SK-N-SH (cell line): ENCODE measurements around the gene GRIA1. TPM values are rescaled to one million over a fixed set of nuclear protein-coding genes. Genes with fewer than 3 reads are reported as not detected.

Experiments used
- CTCF ChIA-PET: fragments of 300-600, 350-600 bp; formaldehyde crosslinking; extraction: SDS; loops from one replicate; lab custom pipeline; 2021; lab: Yijun Ruan, JAX
- POLR2A ChIA-PET: fragments of 350-600 bp; sonication (Branson Sonifier 250); formaldehyde crosslinking; extraction: SDS; loops from one replicate; lab custom pipeline; 2020; ENCODE audit warnings: antibody characterized with exemption, inconsistent platforms; lab: Yijun Ruan, JAX
- DNase-seq: peaks from one replicate; pipeline ENCODE4 v3.0.0; 2012
- H2AFZ ChIP-seq: fragments of 200-600 bp; sonication (generic); 2 replicates; pipeline ENCODE4 v1.8.1; 2016; ENCODE audit warnings: antibody characterized with exemption, mild to moderate bottlenecking, low read depth
- H3F3A ChIP-seq: fragments of 200-600 bp; sonication (generic); replicated peaks from 2 replicates; pipeline ENCODE3; 2016; ENCODE audit warnings: antibody characterized with exemption, mild to moderate bottlenecking; ENCODE audit not compliant: insufficient read depth
- H3K27ac ChIP-seq, 2 experiments: fragments of 200-500 bp in 1 of 2; fragments of 200-600 bp in 1 of 2; sonication (Bioruptor generic) in 1 of 2; sonication (generic), shearing (Covaris generic) in 1 of 2; 2 replicates each; pipeline versions ENCODE4 v1.5.1 to v1.6.1; 2014 to 2016; ENCODE audit warnings: low read depth in 2 of 2, inconsistent platforms in 1 of 2, low read length in 1 of 2, mild to moderate bottlenecking in 1 of 2, mixed read lengths in 1 of 2
- H3K27me3 ChIP-seq: fragments of 200-600 bp; sonication (generic), shearing (Covaris generic); 2 replicates; pipeline ENCODE4 v1.6.1; 2016; ENCODE audit warnings: mixed run types; ENCODE audit not compliant: insufficient read depth
- H3K36me3 ChIP-seq, 2 experiments: fragments of 200-500 bp in 1 of 2; fragments of 200-600 bp in 1 of 2; sonication (Bioruptor generic) in 1 of 2; sonication (generic) in 1 of 2; replicated peaks in 1 of 2; 2 replicates each; pipeline versions ENCODE3 to v1.5.1; 2014 to 2016; ENCODE audit warnings: low read length in 1 of 2, mild to moderate bottlenecking in 1 of 2; ENCODE audit not compliant: insufficient read depth in 2 of 2, control insufficient read depth in 1 of 2
- H3K4me1 ChIP-seq, 2 experiments: fragments of 200-500 bp in 1 of 2; fragments of 200-600 bp in 1 of 2; sonication (Bioruptor generic) in 1 of 2; sonication (generic), shearing (Covaris generic) in 1 of 2; 2 replicates each; pipeline versions ENCODE4 v1.5.1 to v1.6.1; 2014 to 2016; ENCODE audit warnings: low read depth in 1 of 2, low read length in 1 of 2, mixed run types in 1 of 2; ENCODE audit not compliant: insufficient read depth in 2 of 2, control insufficient read depth in 1 of 2
- H3K4me2 ChIP-seq: fragments of 200-600 bp; sonication (generic), shearing (Covaris generic); 2 replicates; pipeline ENCODE4 v1.6.1; 2017; ENCODE audit warnings: mixed run types
- H3K4me3 ChIP-seq, 2 experiments: fragments of 200-500 bp in 1 of 2; fragments of 200-600 bp in 1 of 2; sonication (Bioruptor generic) in 1 of 2; sonication (generic), shearing (Covaris generic) in 1 of 2; 2 replicates each; pipeline versions ENCODE4 v1.5.1 to v1.8.1; 2014 to 2016; ENCODE audit warnings: low read depth in 2 of 2, inconsistent platforms in 1 of 2, low read length in 1 of 2, mild to moderate bottlenecking in 1 of 2, mixed read lengths in 1 of 2, moderate library complexity in 1 of 2
- H3K79me2 ChIP-seq: fragments of 200-600 bp; sonication (generic); 2 replicates; pipeline ENCODE4 v1.8.1; 2017; ENCODE audit warnings: mild to moderate bottlenecking; ENCODE audit not compliant: insufficient read depth
- H3K9ac ChIP-seq: fragments of 200-600 bp; sonication (generic); 2 replicates; pipeline ENCODE4 v1.6.1; 2017; ENCODE audit warnings: mixed run types
- H3K9me2 ChIP-seq: fragments of 200-600 bp; sonication (generic); 2 replicates; pipeline ENCODE4 v1.6.1; 2017; ENCODE audit warnings: mixed run types
- H3K9me3 ChIP-seq: fragments of 200-600 bp; sonication (generic); 2 replicates; pipeline ENCODE4 v1.6.1; 2017; ENCODE audit warnings: mixed run types, mild to moderate bottlenecking, moderate library complexity
- H4K20me1 ChIP-seq: fragments of 200-600 bp; sonication (generic); 2 replicates; pipeline ENCODE4 v1.6.1; 2017; ENCODE audit warnings: mild to moderate bottlenecking, mixed run types; ENCODE audit not compliant: insufficient read depth
- CHD2 ChIP-seq: fragments of 150-350 bp; IDR thresholded peaks from 2 replicates; pipeline ENCODE4 v1.6.1; 2018; ENCODE audit warnings: low read length; ENCODE audit not compliant: partially characterized antibody
- ELF1 ChIP-seq: IDR thresholded peaks from 2 replicates; pipeline ENCODE4 v1.4.0; 2012
- EP300 ChIP-seq, 2 experiments: IDR thresholded peaks; 2 replicates each; pipeline versions ENCODE4 v1.4.0 to v1.6.1; 2012; ENCODE audit warnings: borderline replicate concordance in 1 of 2, low read depth in 1 of 2, low read length in 1 of 2
- GATA2 ChIP-seq: sonication (generic); formaldehyde crosslinking; IDR thresholded peaks from 2 replicates; pipeline ENCODE4 v1.5.0; 2020; ENCODE audit warnings: mild to moderate bottlenecking, missing genetic modification reagents
- MEF2A ChIP-seq: IDR thresholded peaks from 2 replicates; pipeline ENCODE4 v1.4.0; 2012; ENCODE audit warnings: low read depth, borderline replicate concordance
- MXI1 ChIP-seq: IDR thresholded peaks from 2 replicates; pipeline ENCODE4 v1.6.1; 2012; ENCODE audit warnings: mild to moderate bottlenecking, low read depth, low read length, improper control_type of control experiment
- NRF1 ChIP-seq: IDR thresholded peaks from 2 replicates; pipeline ENCODE4 v1.6.1; 2012; ENCODE audit warnings: low read depth, mild to moderate bottlenecking, low read length
- POLR2AphosphoS5 ChIP-seq: IDR thresholded peaks from 2 replicates; pipeline ENCODE4 v1.6.1; 2012; ENCODE audit warnings: low read depth, low read length
- RAD21 ChIP-seq: IDR thresholded peaks from 2 replicates; pipeline ENCODE4 v1.6.1; 2012; ENCODE audit warnings: mild to moderate bottlenecking, low read length
- RCOR1 ChIP-seq: fragments of 150-350 bp; IDR thresholded peaks from 2 replicates; pipeline ENCODE4 v1.6.1; 2017; ENCODE audit warnings: antibody characterized with exemption, low read length
- RXRA ChIP-seq: IDR thresholded peaks from 2 replicates; pipeline ENCODE4 v1.4.0; 2012; ENCODE audit warnings: low read depth, mild to moderate bottlenecking, borderline replicate concordance
- SMC3 ChIP-seq: IDR thresholded peaks from 2 replicates; pipeline ENCODE4 v1.6.1; 2012; ENCODE audit warnings: low read depth, low read length, improper control_type of control experiment
- TAF1 ChIP-seq: IDR thresholded peaks from 2 replicates; pipeline ENCODE4 v1.6.1; 2012; ENCODE audit warnings: low read depth, mild to moderate bottlenecking, low read length, moderate library complexity, borderline replicate concordance
- TCF12 ChIP-seq: IDR thresholded peaks from 2 replicates; pipeline ENCODE4 v1.4.0; 2012
- WGBS: methylation state at CpG from one replicate; pipeline ENCODE4 v1.1.6; 2017; ENCODE audit warnings: low lambda C conversion rate; 5-methylcytosine and 5-hydroxymethylcytosine counted together
- polyA plus RNA-seq, 3 experiments: library from polyadenylated mRNA; depleted of rRNA; stranded (reverse); fragments of >200 nt; gene quantifications; 2 replicates each; pipeline ENCODE4 v1.2.3, GENCODE V29; 2012
- TF ChIP-seq, protein P1 (sequence below): fragments of 150-350 bp; IDR thresholded peaks from 2 replicates; pipeline ENCODE4 v1.6.1; 2017; ENCODE audit warnings: antibody characterized with exemption, low read length, low read depth, borderline replicate concordance
- TF ChIP-seq, protein P2 (sequence below): fragments of 200-600 bp; sonication (generic); IDR thresholded peaks from 2 replicates; pipeline ENCODE4 v1.6.1; 2017; ENCODE audit warnings: antibody characterized with exemption, mild to moderate bottlenecking, moderate library complexity
- TF ChIP-seq, protein P3 (sequence below): fragments of 150-350 bp; IDR thresholded peaks from 2 replicates; pipeline ENCODE4 v1.6.1; 2016; ENCODE audit warnings: mild to moderate bottlenecking, low read depth, low read length
- TF ChIP-seq, protein P4 (sequence below): IDR thresholded peaks from 2 replicates; pipeline ENCODE4 v1.6.1; 2012; ENCODE audit warnings: mild to moderate bottlenecking, low read depth, low read length, moderate library complexity
- TF ChIP-seq, protein P5 (sequence below): IDR thresholded peaks from 2 replicates; pipeline ENCODE4 v1.4.0; 2012; ENCODE audit warnings: low read depth, borderline replicate concordance

The GRIA1 gene
- polyA plus RNA-seq, 1 of the 3 experiments (the other 2 are of a cell fraction), result 0.35 TPM

DNA sequence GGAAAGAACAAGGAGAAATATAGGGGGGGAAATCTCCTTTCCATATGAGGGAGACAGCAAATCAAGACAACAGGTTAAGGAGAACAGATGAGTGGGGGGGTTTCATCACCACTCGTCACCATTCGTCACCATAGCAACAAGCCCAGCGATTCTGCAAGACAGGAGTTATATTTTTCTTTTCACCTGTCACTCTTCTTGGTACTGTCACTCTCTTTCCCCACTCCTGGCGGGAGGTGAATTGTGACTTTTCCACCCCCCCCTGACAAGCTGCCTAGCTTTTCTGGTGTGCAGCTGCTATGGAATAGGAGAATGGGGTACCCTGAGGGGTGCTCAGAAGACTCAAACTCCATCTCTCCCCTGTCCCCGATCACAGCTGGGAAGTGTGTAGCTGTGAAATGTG, 308.4 kb downstream of the GRIA1 start:
- Histone ChIP-seq H2AFZ (no peak overlapping the region), H3K27ac (no peak overlapping the region), H3K36me3 (no peaks in the 10 kb centered on the region), H3K4me1 (peaks cover 0 to 9% of the 10 kb centered on the region in 2 experiments; a peak in 1 of 4 replicates), H4K20me1 (no peaks in the 10 kb centered on the region), H3K4me2 (no peak overlapping the region), H3F3A (no peaks in the 10 kb centered on the region), H3K79me2 (no peaks in the 10 kb centered on the region), H3K27me3 (no peaks in the 10 kb centered on the region), H3K9me3 (no peaks in the 10 kb centered on the region), H3K4me3 (no peak overlapping the region), H3K9ac (no peak overlapping the region), H3K9me2 (no peaks in the 10 kb centered on the region)
- ChIA-PET POLR2A (no interaction called here), CTCF (interaction anchor here (1.2 to 1.5 kb wide), 2 partner anchors 8 to 29 kb away, joined by 3 to 5 read pairs; no protein-coding TSS in a partner anchor)
- WGBS, result 71% methylated on average over 5 of the region's 5 CpGs
- no peak for DNase-seq
- TF ChIP-seq, protein P1, sequence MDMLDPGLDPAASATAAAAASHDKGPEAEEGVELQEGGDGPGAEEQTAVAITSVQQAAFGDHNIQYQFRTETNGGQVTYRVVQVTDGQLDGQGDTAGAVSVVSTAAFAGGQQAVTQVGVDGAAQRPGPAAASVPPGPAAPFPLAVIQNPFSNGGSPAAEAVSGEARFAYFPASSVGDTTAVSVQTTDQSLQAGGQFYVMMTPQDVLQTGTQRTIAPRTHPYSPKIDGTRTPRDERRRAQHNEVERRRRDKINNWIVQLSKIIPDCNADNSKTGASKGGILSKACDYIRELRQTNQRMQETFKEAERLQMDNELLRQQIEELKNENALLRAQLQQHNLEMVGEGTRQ, result no peak
- no peak for TF ChIP-seq RCOR1
- TF ChIP-seq GATA2 (CRISPR knock-in tag), result no peak
- TF ChIP-seq, protein P2, sequence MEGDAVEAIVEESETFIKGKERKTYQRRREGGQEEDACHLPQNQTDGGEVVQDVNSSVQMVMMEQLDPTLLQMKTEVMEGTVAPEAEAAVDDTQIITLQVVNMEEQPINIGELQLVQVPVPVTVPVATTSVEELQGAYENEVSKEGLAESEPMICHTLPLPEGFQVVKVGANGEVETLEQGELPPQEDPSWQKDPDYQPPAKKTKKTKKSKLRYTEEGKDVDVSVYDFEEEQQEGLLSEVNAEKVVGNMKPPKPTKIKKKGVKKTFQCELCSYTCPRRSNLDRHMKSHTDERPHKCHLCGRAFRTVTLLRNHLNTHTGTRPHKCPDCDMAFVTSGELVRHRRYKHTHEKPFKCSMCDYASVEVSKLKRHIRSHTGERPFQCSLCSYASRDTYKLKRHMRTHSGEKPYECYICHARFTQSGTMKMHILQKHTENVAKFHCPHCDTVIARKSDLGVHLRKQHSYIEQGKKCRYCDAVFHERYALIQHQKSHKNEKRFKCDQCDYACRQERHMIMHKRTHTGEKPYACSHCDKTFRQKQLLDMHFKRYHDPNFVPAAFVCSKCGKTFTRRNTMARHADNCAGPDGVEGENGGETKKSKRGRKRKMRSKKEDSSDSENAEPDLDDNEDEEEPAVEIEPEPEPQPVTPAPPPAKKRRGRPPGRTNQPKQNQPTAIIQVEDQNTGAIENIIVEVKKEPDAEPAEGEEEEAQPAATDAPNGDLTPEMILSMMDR, result no peak
- no peak for TF ChIP-seq EP300 (IDR thresholded peaks at IDR 0.05; ENCODE audit: borderline replicate concordance in 1 of 2, low read depth in 1 of 2, low read length in 1 of 2)
- TF ChIP-seq POLR2AphosphoS5, result no peak
- no peak for TF ChIP-seq MXI1
- no peak for TF ChIP-seq MEF2A
- TF ChIP-seq, protein P3, sequence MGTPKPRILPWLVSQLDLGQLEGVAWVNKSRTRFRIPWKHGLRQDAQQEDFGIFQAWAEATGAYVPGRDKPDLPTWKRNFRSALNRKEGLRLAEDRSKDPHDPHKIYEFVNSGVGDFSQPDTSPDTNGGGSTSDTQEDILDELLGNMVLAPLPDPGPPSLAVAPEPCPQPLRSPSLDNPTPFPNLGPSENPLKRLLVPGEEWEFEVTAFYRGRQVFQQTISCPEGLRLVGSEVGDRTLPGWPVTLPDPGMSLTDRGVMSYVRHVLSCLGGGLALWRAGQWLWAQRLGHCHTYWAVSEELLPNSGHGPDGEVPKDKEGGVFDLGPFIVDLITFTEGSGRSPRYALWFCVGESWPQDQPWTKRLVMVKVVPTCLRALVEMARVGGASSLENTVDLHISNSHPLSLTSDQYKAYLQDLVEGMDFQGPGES, result no peak
- no peak for TF ChIP-seq NRF1
- no peak for TF ChIP-seq ELF1
- TF ChIP-seq CHD2, result no peak
- no peak for TF ChIP-seq RAD21
- no peak for TF ChIP-seq SMC3
- TF ChIP-seq, protein P4, sequence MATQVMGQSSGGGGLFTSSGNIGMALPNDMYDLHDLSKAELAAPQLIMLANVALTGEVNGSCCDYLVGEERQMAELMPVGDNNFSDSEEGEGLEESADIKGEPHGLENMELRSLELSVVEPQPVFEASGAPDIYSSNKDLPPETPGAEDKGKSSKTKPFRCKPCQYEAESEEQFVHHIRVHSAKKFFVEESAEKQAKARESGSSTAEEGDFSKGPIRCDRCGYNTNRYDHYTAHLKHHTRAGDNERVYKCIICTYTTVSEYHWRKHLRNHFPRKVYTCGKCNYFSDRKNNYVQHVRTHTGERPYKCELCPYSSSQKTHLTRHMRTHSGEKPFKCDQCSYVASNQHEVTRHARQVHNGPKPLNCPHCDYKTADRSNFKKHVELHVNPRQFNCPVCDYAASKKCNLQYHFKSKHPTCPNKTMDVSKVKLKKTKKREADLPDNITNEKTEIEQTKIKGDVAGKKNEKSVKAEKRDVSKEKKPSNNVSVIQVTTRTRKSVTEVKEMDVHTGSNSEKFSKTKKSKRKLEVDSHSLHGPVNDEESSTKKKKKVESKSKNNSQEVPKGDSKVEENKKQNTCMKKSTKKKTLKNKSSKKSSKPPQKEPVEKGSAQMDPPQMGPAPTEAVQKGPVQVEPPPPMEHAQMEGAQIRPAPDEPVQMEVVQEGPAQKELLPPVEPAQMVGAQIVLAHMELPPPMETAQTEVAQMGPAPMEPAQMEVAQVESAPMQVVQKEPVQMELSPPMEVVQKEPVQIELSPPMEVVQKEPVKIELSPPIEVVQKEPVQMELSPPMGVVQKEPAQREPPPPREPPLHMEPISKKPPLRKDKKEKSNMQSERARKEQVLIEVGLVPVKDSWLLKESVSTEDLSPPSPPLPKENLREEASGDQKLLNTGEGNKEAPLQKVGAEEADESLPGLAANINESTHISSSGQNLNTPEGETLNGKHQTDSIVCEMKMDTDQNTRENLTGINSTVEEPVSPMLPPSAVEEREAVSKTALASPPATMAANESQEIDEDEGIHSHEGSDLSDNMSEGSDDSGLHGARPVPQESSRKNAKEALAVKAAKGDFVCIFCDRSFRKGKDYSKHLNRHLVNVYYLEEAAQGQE, result no peak
- TF ChIP-seq TCF12, result no peak
- no peak for TF ChIP-seq TAF1
- no peak for TF ChIP-seq RXRA
- TF ChIP-seq, protein P5, sequence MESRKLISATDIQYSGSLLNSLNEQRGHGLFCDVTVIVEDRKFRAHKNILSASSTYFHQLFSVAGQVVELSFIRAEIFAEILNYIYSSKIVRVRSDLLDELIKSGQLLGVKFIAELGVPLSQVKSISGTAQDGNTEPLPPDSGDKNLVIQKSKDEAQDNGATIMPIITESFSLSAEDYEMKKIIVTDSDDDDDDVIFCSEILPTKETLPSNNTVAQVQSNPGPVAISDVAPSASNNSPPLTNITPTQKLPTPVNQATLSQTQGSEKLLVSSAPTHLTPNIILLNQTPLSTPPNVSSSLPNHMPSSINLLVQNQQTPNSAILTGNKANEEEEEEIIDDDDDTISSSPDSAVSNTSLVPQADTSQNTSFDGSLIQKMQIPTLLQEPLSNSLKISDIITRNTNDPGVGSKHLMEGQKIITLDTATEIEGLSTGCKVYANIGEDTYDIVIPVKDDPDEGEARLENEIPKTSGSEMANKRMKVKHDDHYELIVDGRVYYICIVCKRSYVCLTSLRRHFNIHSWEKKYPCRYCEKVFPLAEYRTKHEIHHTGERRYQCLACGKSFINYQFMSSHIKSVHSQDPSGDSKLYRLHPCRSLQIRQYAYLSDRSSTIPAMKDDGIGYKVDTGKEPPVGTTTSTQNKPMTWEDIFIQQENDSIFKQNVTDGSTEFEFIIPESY, result no peak
